DND-41 (cell line): ENCODE results near the gene B3GALT6.

Source experiments
- ATAC-seq: fragments of 200-7000 bp; cut with Tn5 transposase; 3 replicates; pipeline ENCODE4 v1.9.1; 2021; ENCODE audit warnings: low read depth; ENCODE audit not compliant: insufficient read depth
- DNase-seq: peaks from one replicate; pipeline ENCODE4 v3.0.0-alpha.2; 2020
- H2AFZ ChIP-seq: 2 replicates; pipeline ENCODE4 v1.6.0; 2012; ENCODE audit warnings: low read depth, low read length
- H3K27ac ChIP-seq: 2 replicates; pipeline ENCODE4 v1.5.1; 2012; ENCODE audit warnings: low read length, inconsistent platforms
- H3K27me3 ChIP-seq: fragments of 200-600 bp; sonication (generic); 2 replicates; pipeline ENCODE4 v1.6.0; 2012; ENCODE audit warnings: low read length, mild to moderate bottlenecking, inconsistent platforms; ENCODE audit not compliant: insufficient read depth, poor library complexity
- H3K36me3 ChIP-seq: 2 replicates; pipeline ENCODE4 v1.5.1; 2012; ENCODE audit warnings: low read length, inconsistent platforms; ENCODE audit not compliant: insufficient read depth
- H3K4me1 ChIP-seq: 2 replicates; pipeline ENCODE4 v1.5.1; 2012; ENCODE audit warnings: mild to moderate bottlenecking, low read length; ENCODE audit not compliant: insufficient read depth
- H3K4me2 ChIP-seq: 2 replicates; pipeline ENCODE4 v1.6.0; 2012; ENCODE audit warnings: mild to moderate bottlenecking, moderate library complexity, low read length, inconsistent platforms; ENCODE audit not compliant: insufficient read depth
- H3K4me3 ChIP-seq, 2 experiments: fragments of 200-600 bp in 1 of 2; shearing (Covaris generic) in 1 of 2; 2 replicates each; pipeline ENCODE4 v1.5.1; 2012 to 2016; ENCODE audit warnings: inconsistent platforms in 2 of 2, low read length in 2 of 2, mild to moderate bottlenecking in 2 of 2, low read depth in 1 of 2, moderate library complexity in 1 of 2
- H3K79me2 ChIP-seq: 2 replicates; pipeline ENCODE4 v1.6.0; 2012; ENCODE audit warnings: low read length, inconsistent platforms; ENCODE audit not compliant: insufficient read depth
- H3K9ac ChIP-seq: 2 replicates; pipeline ENCODE4 v1.6.0; 2012; ENCODE audit warnings: low read depth, mild to moderate bottlenecking, inconsistent platforms, low read length, moderate library complexity
- H3K9me3 ChIP-seq: 2 replicates; pipeline ENCODE4 v1.5.1; 2012; ENCODE audit warnings: low read length, moderate library complexity, mild to moderate bottlenecking, inconsistent platforms; ENCODE audit not compliant: insufficient read depth, severe bottlenecking
- H4K20me1 ChIP-seq: 2 replicates; pipeline ENCODE4 v1.6.0; 2012; ENCODE audit warnings: low read length; ENCODE audit not compliant: insufficient read depth
- CTCF ChIP-seq: IDR thresholded peaks from 2 replicates; pipeline ENCODE4 v1.5.1; 2012; ENCODE audit warnings: borderline replicate concordance, low read length, moderate library complexity, mild to moderate bottlenecking; ENCODE audit not compliant: poor library complexity, severe bottlenecking; ENCODE audit errors: extremely low read depth
- EZH2 ChIP-seq: IDR thresholded peaks from 3 replicates; pipeline ENCODE4 v1.6.1; 2012; ENCODE audit warnings: borderline replicate concordance, low read depth, mild to moderate bottlenecking, moderate library complexity, low read length, inconsistent platforms; ENCODE audit not compliant: severe bottlenecking

B3GALT6 gene

DNA sequence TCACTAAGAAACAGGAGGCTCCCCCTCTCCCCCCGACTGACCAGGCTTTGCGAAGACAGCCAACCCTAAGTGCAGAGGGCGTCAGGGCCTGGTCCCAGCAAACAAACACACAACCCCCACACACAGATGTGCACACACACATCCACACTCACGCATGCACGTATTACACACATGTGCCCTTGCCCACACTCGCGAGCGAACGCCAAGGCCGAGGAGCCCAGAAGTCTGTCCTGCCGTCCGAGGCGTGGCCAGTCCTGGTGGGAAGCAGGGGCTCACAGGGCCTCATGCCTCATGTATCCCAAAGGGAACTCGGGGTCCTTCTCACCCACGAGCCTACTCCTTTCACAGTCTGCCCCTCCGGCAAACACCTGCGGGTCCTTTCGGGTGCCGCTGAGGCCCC, 2.3 kb upstream of the B3GALT6 start:
- ATAC-seq (no peak), DNase-seq (no peak)
- Histone ChIP-seq H3K4me2 (peak overlapping the region; percentile 91), H3K36me3 (peaks cover 78% of the 10 kb centered on the region), H3K27me3 (no peaks in the 10 kb centered on the region), H3K4me1 (peaks cover 39% of the 10 kb centered on the region), H2AFZ (no peak overlapping the region), H3K9ac (peak overlapping the region; percentile 98), H4K20me1 (peaks cover 67% of the 10 kb centered on the region), H3K4me3 (peak overlapping the region in 1 of 2 experiments; percentile 99; a peak in 2 of 4 replicates), H3K27ac (peak overlapping the region; percentile 12; the same call in 1 of the 2 replicates), H3K79me2 (peaks cover 94% of the 10 kb centered on the region), H3K9me3 (no peaks in the 10 kb centered on the region)
- no peak for TF ChIP-seq EZH2
- TF ChIP-seq CTCF = no peak

GRCh38 chr1:1230656-1231399, 1.2 kb upstream of the B3GALT6 start:
- H3K36me3 ChIP-seq = peaks cover 73% of the 10 kb centered on the region
- H2AFZ ChIP-seq = peak overlapping the region; percentile 97

GRCh38 chr1:1231400-1232207, 433 bp upstream of the B3GALT6 start, which contains the start of gene SDF4:
TSS of gene SDF4 (minus strand) at chr1:1232001. CDS start at chr1:1228772, 3,229 bp downstream.
- H3K4me1 ChIP-seq = peaks cover 39% of the 10 kb centered on the region
- no peaks in the 10 kb centered on the region for H3K27me3 ChIP-seq
- H3K79me2 ChIP-seq = peaks cover 78% of the 10 kb centered on the region
- TF ChIP-seq EZH2 = no peak
- no peak for TF ChIP-seq CTCF
- DNase-seq (peak; percentile 97), ATAC-seq (peak; percentile 93)
- peaks cover 67% of the 10 kb centered on the region for H4K20me1 ChIP-seq
- H3K9me3 ChIP-seq = no peaks in the 10 kb centered on the region
- H3K9ac ChIP-seq = peak within 1 kb of the TSS; percentile 98
- H2AFZ ChIP-seq = peak within 1 kb of the TSS; percentile 97
- peak within 1 kb of the TSS; percentile 99 for H3K4me2 ChIP-seq
- peak within 1 kb of the TSS; percentile 88 for H3K27ac ChIP-seq
- H3K36me3 ChIP-seq = peaks cover 65% of the 10 kb centered on the region
- peak within 1 kb of the TSS; percentile 94 to 99 for H3K4me3 ChIP-seq

More at GRCh38 chr1:1230656-1231399, 1.2 kb upstream of the B3GALT6 start:
- Histone ChIP-seq H3K27ac (peak overlapping the region; percentile 88), H3K4me2 (peak overlapping the region; percentile 91), H3K4me1 (peaks cover 39% of the 10 kb centered on the region), H3K9ac (peak overlapping the region; percentile 98), H3K4me3 (peak overlapping the region; percentile 94 to 99), H3K9me3 (no peaks in the 10 kb centered on the region), H3K79me2 (peaks cover 86% of the 10 kb centered on the region), H4K20me1 (peaks cover 67% of the 10 kb centered on the region), H3K27me3 (no peaks in the 10 kb centered on the region)
- ATAC-seq (peak; percentile 15; the same call in 1 of the 3 replicates), DNase-seq (peak; percentile 41)
- TF ChIP-seq EZH2 = no peak
- peak; percentile 20 for TF ChIP-seq CTCF
